ENCODE measurements around the gene PPP2R5C.

GRCh38 chr14:101903111-101903561 is 141.6 kb downstream of the PPP2R5C start:
- TF ChIP-seq RAD21 (conservative IDR thresholded peaks at IDR 0.05): no peak
- TF ChIP-seq POLR2AphosphoS5 (IDR thresholded peaks at IDR 0.05): no peak
